Measurements from ENCODE around the gene PTPN1.

DNA sequence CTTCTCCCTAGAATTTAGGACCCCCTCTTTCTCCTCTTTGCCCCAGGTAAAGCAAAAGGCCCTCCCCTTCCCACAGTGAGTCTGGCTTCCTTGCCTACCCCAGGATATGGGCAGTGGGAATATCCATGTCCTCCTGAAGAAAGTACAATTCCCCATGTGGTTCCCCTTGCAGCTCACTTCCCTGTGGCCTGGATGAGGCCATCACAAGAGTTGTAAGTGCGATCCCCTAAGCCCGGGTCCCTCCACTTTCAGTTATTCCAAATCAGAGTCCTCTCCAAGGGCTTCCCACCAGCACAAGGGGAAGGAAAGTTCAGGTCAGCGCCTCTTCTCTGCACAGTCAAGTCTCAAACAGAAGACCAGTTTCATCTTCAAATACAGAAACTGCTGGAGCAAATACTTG is 10.2 kb upstream of the PTPN1 start:
- no peak for TF ChIP-seq EZH2 (IDR thresholded peaks at IDR 0.05; ENCODE audit: borderline replicate concordance, low read length)
- TF ChIP-seq, protein P1, sequence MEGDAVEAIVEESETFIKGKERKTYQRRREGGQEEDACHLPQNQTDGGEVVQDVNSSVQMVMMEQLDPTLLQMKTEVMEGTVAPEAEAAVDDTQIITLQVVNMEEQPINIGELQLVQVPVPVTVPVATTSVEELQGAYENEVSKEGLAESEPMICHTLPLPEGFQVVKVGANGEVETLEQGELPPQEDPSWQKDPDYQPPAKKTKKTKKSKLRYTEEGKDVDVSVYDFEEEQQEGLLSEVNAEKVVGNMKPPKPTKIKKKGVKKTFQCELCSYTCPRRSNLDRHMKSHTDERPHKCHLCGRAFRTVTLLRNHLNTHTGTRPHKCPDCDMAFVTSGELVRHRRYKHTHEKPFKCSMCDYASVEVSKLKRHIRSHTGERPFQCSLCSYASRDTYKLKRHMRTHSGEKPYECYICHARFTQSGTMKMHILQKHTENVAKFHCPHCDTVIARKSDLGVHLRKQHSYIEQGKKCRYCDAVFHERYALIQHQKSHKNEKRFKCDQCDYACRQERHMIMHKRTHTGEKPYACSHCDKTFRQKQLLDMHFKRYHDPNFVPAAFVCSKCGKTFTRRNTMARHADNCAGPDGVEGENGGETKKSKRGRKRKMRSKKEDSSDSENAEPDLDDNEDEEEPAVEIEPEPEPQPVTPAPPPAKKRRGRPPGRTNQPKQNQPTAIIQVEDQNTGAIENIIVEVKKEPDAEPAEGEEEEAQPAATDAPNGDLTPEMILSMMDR (IDR thresholded peaks at IDR 0.05; ENCODE audit: low read length) = no peak
